Suprapubic skin (tissue), 4 donors: ENCODE results near the gene PGC.

Experiments used
- CTCF ChIP-seq, 2 donors: fragments of 200-600 bp in 1 of 2; fragments of 450-650 bp in 1 of 2; sonication (generic) in 1 of 2; IDR thresholded peaks; one replicate each; pipeline ENCODE4 v1.5.1; 2016 to 2019; ENCODE audit warnings: antibody characterized with exemption in 2 of 2, mild to moderate bottlenecking in 1 of 2, moderate library complexity in 1 of 2
- EP300 ChIP-seq: sonication (generic); formaldehyde crosslinking; IDR thresholded peaks from one replicate; pipeline ENCODE4 v1.6.1; 2017; ENCODE audit warnings: antibody characterized with exemption
- POLR2A ChIP-seq, 2 donors: fragments of 450-650 bp; IDR thresholded peaks; one replicate each; pipeline ENCODE4 v1.6.1; 2017; ENCODE audit warnings: antibody characterized with exemption in 2 of 2, mild to moderate bottlenecking in 2 of 2, moderate library complexity in 2 of 2
- POLR2AphosphoS5 ChIP-seq, 3 donors: sonication (generic); formaldehyde crosslinking; IDR thresholded peaks; one replicate each; pipeline ENCODE4 v1.6.1; 2017; ENCODE audit warnings: antibody characterized with exemption in 3 of 3

DNA sequence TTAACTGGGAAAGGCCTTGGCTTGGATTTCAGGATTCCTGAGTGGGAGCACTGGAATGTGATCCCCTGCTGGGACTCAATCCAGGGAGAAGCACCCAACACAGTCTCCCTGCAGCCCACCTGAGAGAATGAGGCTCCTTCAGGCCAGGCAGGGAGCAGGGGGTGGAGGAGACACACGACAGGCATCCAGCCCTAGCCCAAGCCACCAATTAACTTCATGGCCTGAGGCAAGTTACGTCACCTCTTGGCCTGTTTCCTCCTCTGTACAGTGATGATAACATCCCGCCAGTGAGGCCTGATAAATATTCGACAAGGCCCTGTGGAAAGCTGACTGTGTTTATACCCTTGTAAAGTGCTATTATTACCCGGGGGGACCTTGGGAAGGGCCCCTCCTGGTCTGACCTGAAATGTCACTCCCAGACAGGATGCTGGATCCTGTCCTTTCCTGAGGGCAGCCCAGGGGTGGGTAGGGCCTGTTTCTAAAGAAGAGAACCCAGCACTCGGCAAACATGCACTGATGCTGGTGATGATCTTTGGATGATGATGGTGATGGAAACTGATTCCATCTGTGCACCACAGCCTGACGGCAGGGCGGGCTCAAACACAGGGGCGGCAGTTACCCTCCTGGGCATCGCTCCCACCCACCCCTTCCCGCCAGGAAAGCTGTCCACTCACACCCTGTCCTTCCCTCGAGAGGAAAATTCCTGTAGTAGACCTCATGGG is 20.1 kb upstream of the PGC start:
- TF ChIP-seq POLR2AphosphoS5 (IDR thresholded peaks at IDR 0.05): no peak
- TF ChIP-seq CTCF (IDR thresholded peaks at IDR 0.05): no peak
- TF ChIP-seq POLR2A (IDR thresholded peaks at IDR 0.05): no peak
- no peak for TF ChIP-seq EP300
